ENCODE measurements around the gene GSC2. TPM values are rescaled to one million over a fixed set of nuclear protein-coding genes. Genes with fewer than 3 reads are reported as not detected.

Gene GSC2
- total and polyA plus RNA-seq, 2 of the 4 experiments (the other 2 are of a cell fraction): not detected

DNA sequence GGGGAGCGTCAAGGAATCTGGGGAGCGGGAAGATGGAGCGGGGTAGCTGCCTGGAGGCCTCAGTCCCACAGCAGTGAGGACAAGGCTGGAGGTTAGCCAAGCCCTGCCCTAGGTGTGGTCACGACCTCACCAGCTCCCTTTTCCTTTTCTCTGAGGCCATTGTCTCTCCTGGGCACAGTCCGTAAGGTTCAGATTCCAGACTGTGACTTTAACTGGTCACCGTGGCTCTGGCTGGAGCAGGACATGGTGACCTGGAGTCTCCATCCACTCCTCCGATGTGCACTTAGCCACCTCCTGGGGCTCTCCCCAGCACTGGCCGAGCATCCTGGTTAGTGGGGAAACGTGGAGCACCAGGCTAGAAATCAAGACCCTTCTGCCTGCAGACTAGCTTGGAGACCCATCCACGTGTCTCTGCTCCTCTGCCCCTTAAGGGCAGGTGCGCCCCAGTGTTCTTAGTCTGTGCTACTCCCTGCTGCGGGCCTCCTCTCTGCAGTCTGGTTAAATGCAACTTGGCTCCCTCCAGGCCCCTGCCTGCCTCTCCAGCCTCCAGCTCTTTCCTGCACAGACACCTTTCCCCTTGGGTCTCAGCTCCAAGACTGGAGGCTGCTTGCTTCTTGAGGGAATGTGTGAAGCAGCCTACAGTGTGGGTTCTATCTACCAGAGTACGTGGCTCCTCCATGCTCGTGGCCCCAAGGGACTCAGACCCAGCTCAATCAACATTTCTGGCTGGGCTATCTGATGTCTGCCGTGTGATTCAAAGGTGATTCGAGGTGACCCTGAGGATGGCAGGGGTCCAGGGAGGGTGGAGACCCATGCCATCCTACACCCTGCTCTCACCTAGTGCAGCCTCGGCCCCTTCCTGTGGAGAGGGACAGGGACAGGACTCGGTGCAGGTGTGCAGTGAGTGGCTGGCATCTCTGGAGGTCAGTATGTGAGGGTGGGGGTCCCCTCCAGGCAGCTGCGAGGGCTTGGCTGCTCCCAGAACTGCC is 23.2 kb upstream of the GSC2 start:
- dilution Hi-C loops (cut with HindIII; ENCODE audit: low sequenced_read_pairs, unreplicated experiment) (no loop called here), in situ Hi-C loops (cut with MboI; ENCODE audit: low sequenced_read_pairs) (no loop called here), intact Hi-C loops (cut with micrococcal nuclease) (no loop called here)
- Histone ChIP-seq H4K91ac (ENCODE audit: insufficient read depth, low read depth, low read length) (no peak overlapping the region), H4K20me1 (ENCODE audit: insufficient read depth, low read length) (peaks cover 20% of the 10 kb centered on the region), H2BK15ac (ENCODE audit: low read depth, low read length) (no peak overlapping the region), H3K4me2 (ENCODE audit: low read depth, low read length) (peak overlapping the region; percentile 99), H3K4me1 (ENCODE audit: control insufficient read depth, insufficient read depth, low read length) (peaks cover 32% of the 10 kb centered on the region), H3K4me3 (ENCODE audit: insufficient read depth, low read depth, low read length) (no peak overlapping the region), H3K79me1 (ENCODE audit: low read depth in 1 of 2, low read length in 2 of 2) (peaks cover 14 to 76% of the 10 kb centered on the region in 2 experiments), H2AFZ (replicated peaks; ENCODE audit: low read length, poor library complexity) (no peak overlapping the region), H2AK9ac (replicated peaks; ENCODE audit: low read depth, low read length, poor library complexity) (peak overlapping the region; percentile 77), H4K8ac (ENCODE audit: low read depth in 2 of 2, low read length in 2 of 2) (no peak overlapping the region), H3K27me3 (ENCODE audit: control insufficient read depth, insufficient read depth, low read length) (peaks cover 15% of the 10 kb centered on the region), H3K27ac (ENCODE audit: insufficient read depth, low read length) (no peak overlapping the region), H4K5ac (ENCODE audit: low read depth, low read length) (no peak overlapping the region), H3K9ac (ENCODE audit: low read depth, low read length) (no peak overlapping the region), H3K9me1 (ENCODE audit: insufficient read depth, low read length) (peaks cover 20% of the 10 kb centered on the region), H3K9me3 (ENCODE audit: control insufficient read depth, insufficient read depth, low read length) (no peaks in the 10 kb centered on the region), H3K4ac (ENCODE audit: low read depth, low read length) (0 out of 2 replicates have a peak overlapping the region, but pooled peaks have one; percentile 6), H2BK120ac (ENCODE audit: low read depth, low read length) (no peak overlapping the region), H3K56ac (ENCODE audit: extremely low read depth, insufficient read depth, low read length) (no peak overlapping the region), H3K14ac (replicated peaks; ENCODE audit: low read depth, low read length) (no peak overlapping the region), H3K18ac (ENCODE audit: low read depth, low read length) (no peak overlapping the region), H3K23ac (ENCODE audit: low read depth, low read length) (no peak overlapping the region), H2BK5ac (ENCODE audit: low read depth, low read length, poor library complexity, severe bottlenecking) (no peak overlapping the region), H2AK5ac (ENCODE audit: low read depth, low read length) (peak overlapping the region; percentile 95), H3K36me3 (ENCODE audit: control insufficient read depth, insufficient read depth, low read length) (peaks cover 8% of the 10 kb centered on the region), H2BK20ac (ENCODE audit: low read depth, low read length) (no peak overlapping the region)
- ATAC-seq (ENCODE audit: low read depth) (no peak), DNase-seq (no peak)
- no peak for TF ChIP-seq CTCF (conservative IDR thresholded peaks at IDR 0.05; ENCODE audit: low read depth, low read length)
- TF ChIP-seq FOS (IDR thresholded peaks at IDR 0.05; ENCODE audit: low read depth, low read length): no peak
- TF ChIP-seq MAFK (IDR thresholded peaks at IDR 0.05; ENCODE audit: low read depth, low read length): no peak
- TF ChIP-seq RCOR1 (IDR thresholded peaks at IDR 0.05; ENCODE audit: insufficient replicate concordance, low read length): no peak
- no peak for TF ChIP-seq NFE2L2 (IDR thresholded peaks at IDR 0.05; ENCODE audit: low read depth, low read length)
- no peak for TF ChIP-seq RAD21 (IDR thresholded peaks at IDR 0.05; ENCODE audit: low read length)
- no peak for TF ChIP-seq SMC3 (IDR thresholded peaks at IDR 0.05; ENCODE audit: low read depth, low read length)
- no peak; the same call in 1 of the 2 replicates for TF ChIP-seq POLR2A (IDR thresholded peaks at IDR 0.05; ENCODE audit: low read depth, low read length)
- no peak for TF ChIP-seq BHLHE40 (IDR thresholded peaks at IDR 0.05; ENCODE audit: low read depth, low read length)
- no peak for TF ChIP-seq RFX5 (IDR thresholded peaks at IDR 0.05; ENCODE audit: low read depth, low read length)
- TF ChIP-seq MXI1 (IDR thresholded peaks at IDR 0.05; ENCODE audit: borderline replicate concordance, low read depth, low read length): no peak
- TF ChIP-seq, protein P1, sequence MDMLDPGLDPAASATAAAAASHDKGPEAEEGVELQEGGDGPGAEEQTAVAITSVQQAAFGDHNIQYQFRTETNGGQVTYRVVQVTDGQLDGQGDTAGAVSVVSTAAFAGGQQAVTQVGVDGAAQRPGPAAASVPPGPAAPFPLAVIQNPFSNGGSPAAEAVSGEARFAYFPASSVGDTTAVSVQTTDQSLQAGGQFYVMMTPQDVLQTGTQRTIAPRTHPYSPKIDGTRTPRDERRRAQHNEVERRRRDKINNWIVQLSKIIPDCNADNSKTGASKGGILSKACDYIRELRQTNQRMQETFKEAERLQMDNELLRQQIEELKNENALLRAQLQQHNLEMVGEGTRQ (IDR thresholded peaks at IDR 0.05; ENCODE audit: low read depth, low read length): no peak
- TF ChIP-seq MAZ (IDR thresholded peaks at IDR 0.05; ENCODE audit: borderline replicate concordance, low read depth, low read length): no peak
- CTCF ChIA-PET: interaction anchor here (0.6 to 1.2 kb wide), 2 partner anchors 17 to 29 kb away, joined by 3 read pairs; partner anchors contain the start of gene ESS2
- no TSS peak for BruUV-seq (replicated peaks)
- POLR2A ChIA-PET (ENCODE audit: unreplicated experiment): no interaction called here
- 77% methylated on average over 6 of the region's 19 CpGs; no CpG with 5 or more reads in 1 of the 2 experiments for WGBS, 2 experiments (ENCODE audit: extremely low coverage in 2 of 2, insufficient read length in 1 of 2)

All from IMR-90 (cell line).